ENCODE results near the gene SLC39A3.

- TF ChIP-seq EZH2 (IDR thresholded peaks at IDR 0.05) (no peak), POLR2AphosphoS5 (IDR thresholded peaks at IDR 0.05; ENCODE audit: borderline replicate concordance, low read depth, low read length) (no peak), FOXP2 (optimal IDR thresholded peaks at IDR 0.05; ENCODE audit: control extremely low read depth, extremely low read length, insufficient read depth) (no peak)
Observed at GRCh38 chr19:2761309-2761677, 21.5 kb upstream of the SLC39A3 start.

Measured in SK-N-MC (cell line).